Superior temporal gyrus (tissue), 1 donor: ENCODE data around the gene DOCK6.
A peak's percentile ranks its signal among the peaks of the same experiment; 100 is the strongest.
"Not testable (repeated sequence)": the region's sequence is repeated elsewhere in the genome, so short reads cannot be mapped to it uniquely, and the experiment has no call there.

Experiments
- DNase-seq: peaks from one replicate; pipeline ENCODE4 v3.0.0-alpha.2; 2016; ENCODE audit errors: extremely low spot score

The DOCK6 gene

DNA sequence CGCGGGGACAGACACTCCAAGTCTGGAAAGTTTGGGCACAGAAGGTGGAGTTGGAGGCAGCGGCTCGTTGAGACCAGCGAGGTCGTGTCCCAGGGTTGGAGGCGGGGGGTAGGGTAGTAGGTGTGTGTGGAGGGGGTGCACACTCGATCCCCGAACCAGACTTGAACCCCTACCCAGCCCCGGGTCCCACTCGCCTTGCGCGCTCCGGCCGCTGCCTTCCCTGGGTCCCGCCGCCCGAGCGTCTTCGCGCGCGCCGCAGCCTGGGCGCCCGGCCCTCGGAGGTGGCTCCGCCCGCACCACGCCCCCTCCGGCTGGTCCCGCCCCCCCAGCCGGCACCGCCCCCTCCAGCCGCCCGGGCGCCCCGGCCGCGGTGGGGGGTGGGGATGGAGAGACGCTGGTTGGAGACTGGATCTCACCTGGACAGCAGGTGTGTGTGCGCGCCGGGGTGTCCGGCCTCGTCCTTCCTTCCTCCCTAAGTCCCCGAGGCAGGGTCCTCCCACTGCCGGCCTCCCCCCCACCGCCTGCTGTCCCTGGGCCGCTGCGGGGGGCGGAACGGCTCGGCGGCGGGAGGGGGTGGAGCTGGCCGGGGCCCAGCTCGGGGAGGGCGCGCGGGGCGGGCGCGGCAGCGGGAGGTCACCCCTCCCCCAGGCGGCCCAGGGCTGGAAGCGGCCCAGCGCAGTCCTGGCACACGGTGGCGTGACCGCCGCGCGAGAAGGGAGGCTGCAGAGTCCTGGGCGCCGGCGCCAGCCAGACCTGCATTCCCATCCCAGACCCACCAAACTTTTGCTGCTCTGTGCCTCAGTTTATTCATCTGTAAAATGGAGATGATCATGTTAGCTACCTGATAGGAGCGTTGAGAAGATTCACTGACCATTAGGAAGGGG lies 64.8 kb downstream of the DOCK6 start, which contains the start of gene KANK2:
Gene KANK2, minus strand, starts transcription at position 255 of the 884 bp plus-strand sequence. CDS start 3,034 bp downstream, outside the sequence.
- DNase-seq = peak; percentile 74

DNA sequence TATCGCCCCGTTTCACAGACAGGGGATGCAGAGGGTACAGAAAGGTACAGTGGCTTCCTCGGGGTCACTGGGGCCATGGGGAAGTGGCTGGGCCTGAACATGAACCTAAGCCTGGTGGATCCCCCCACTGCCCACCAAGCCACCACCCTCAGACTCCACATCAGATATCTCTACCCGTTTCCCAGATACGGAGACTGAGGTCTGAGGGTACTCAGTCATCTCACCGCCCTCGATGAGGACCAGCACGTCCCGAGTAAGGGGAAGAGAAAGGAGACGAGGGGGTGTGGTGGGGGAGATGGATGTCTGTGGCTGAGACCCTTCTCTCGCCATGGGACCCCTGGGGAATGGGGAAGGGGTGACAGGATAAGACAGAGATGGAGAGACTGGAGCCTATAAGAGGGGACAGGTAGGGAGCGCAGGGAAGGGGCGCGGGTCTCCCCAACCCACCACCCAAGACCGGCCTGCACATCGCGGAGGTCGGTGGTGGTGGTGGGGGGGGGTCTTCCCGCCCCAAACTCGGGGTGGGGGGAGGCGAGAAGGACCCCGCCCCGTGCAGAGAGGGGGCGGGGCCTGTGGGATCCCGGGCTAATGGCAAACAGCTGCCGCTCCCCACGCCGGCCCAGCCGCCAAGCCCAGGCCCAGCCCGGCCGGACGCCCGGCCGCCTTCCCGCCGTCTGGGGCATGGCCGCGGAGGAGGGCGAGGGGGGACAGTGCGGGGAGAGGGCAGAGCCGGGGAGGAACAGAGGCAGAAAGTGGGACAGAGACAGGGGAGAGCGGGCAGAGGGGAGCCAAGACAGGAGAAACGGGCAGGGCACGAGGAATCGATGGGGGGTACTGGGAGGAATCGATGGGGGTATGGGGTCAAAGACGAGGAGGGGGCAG lies 65.7 kb downstream of the DOCK6 start:
- no peak for DNase-seq

GRCh38 chr19:11195681-11196080 lies 66.6 kb downstream of the DOCK6 start:
- no peak for DNase-seq

- no peak for DNase-seq
Observed at GRCh38 chr19:11194656-11195558, 67.4 kb downstream of the DOCK6 start.

DNA sequence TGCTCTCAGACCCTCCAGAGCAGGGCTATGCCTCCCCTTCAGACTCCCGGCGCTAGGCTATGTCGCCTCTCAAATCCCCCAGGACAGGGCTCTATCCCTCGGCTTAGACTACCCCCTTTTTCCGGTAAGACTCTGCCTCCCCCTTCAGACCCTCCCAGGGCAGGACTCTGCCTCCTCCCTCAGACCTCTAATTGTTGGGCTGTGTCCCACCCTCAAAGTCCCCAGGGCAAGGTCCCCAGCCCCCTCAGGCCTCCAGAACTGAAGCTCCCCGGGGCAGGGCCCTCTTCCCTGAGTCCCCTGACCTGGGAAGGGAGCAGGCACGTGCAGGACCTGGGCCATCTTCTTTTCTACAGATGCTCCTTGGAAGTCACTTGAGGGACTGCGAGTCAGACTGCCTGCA lies 68.2 kb downstream of the DOCK6 start:
- DNase-seq = no peak

- no peak for DNase-seq
Observed at GRCh38 chr19:11192957-11193939, 69.1 kb downstream of the DOCK6 start.

GRCh38 chr19:11191934-11192333 lies 70.4 kb downstream of the DOCK6 start:
- no peak for DNase-seq

GRCh38 chr19:11191273-11191755 lies 71.0 kb downstream of the DOCK6 start:
- DNase-seq = no peak

GRCh38 chr19:11190501-11190900 lies 71.8 kb downstream of the DOCK6 start:
- no peak for DNase-seq

DNA sequence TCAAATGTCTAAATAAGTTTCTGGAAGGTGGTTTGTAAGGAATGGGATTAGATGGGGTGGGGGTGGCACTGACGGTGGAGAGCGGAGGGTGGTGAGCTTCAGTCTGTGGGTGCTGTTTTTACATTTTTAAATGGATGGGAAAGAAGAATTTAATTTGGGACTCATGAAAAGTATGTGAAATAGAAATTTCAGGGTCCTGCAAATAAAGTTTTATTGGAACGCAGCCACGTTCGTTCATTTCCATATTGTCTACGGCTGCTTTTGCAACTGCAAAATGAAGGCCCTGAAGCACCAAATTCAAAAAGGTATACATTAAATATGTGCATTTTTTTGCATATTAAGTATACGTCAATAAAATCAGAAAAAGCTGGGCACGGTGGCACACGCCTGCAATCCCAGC lies 74.9 kb downstream of the DOCK6 start:
- DNase-seq = no peak

DNA sequence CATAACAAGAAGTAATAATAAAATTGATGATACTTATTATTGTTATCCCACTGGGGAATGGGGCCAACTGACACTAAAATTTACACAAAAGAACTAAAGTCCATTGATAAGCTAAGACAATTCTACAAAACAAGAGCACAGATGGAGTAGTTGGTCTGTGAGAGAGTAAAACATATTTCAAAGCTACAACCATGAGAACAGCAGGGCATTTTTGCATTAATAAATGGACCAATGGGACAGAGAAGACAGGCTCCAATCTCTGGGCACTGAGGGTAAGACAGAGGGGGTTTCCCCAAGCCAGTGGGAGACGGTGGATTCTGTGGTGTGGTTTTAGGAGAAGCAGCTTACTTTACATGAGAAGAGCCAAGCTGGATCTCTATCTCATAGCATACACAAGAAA lies 79.3 kb downstream of the DOCK6 start:
- DNase-seq = no peak

GRCh38 chr19:11181488-11181887 lies 80.8 kb downstream of the DOCK6 start:
- no peak for DNase-seq

DNA sequence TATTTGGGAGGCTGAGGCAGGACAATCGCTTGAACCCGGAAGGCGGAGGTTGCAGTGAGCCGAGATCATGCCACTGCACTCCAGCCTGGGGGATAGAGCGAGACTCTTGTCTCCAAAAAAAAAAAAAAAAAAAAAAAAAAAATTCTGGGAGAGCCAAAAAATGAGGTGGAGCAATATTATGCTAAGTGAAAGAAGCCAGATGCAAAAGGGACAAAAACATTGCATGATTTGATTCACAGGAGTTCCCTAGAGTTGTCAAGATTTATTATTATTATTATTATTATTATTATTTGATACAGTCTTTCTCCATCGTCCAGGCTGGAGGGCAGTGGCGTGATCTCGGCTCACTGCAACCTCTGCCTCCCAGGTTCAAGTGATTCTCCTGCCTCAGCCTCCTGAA lies 81.3 kb downstream of the DOCK6 start:
- not testable (repeated sequence) for DNase-seq

GRCh38 chr19:11180346-11180745 lies 82.0 kb downstream of the DOCK6 start:
- DNase-seq = no peak

DNA sequence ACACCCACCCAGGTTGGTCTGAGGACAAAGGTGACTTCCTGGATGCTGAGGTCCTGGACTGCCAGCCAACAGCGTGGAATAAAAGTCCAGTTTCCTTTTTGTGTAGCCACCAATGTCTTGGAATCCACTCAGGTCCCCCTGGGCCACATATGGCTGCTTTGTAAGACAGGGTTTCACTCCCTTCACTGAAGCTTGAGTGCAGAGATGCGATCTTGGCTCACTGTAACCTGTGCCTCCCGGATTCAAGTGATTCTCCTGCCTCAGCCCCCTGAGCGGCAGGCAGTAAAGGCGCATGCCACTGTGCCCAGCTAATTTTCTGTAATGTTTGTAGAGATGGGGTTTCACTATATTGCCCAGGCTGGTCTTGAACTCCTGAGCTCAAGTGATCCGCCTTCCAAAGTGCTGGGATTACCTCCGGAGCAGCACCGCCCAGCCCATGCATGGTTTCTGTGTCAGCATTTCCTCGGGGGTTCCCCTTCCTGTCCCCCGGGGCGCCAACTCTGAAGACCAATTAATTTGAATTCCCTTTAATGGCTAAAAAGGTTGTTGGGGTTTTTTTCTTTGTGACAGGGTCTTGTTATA lies 82.5 kb downstream of the DOCK6 start:
- no peak for DNase-seq

- not testable (repeated sequence) for DNase-seq
Observed at GRCh38 chr19:11179145-11179465, 83.2 kb downstream of the DOCK6 start.

DNA sequence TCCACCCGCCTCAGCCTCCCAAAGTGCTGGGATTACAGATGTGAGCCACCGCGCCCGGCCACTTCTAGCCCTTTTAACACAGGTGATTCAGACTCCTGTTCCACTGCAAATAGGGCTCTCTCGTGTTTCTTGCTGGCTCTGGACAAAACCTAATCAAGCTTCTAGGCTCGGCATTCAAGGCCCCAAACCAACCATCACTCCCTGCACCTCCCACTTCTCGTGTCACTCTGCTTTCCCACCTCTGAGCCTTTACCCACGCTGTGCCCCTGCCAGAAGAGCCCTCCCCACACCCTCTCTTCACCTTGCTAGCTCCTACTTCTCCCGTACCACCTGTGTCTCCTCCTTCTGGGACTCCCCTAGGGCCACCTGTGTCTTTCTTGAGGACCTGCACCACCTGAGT lies 84.7 kb downstream of the DOCK6 start:
- no peak for DNase-seq

- DNase-seq = no peak
Observed at GRCh38 chr19:11176466-11177193, 85.7 kb downstream of the DOCK6 start.

DNA sequence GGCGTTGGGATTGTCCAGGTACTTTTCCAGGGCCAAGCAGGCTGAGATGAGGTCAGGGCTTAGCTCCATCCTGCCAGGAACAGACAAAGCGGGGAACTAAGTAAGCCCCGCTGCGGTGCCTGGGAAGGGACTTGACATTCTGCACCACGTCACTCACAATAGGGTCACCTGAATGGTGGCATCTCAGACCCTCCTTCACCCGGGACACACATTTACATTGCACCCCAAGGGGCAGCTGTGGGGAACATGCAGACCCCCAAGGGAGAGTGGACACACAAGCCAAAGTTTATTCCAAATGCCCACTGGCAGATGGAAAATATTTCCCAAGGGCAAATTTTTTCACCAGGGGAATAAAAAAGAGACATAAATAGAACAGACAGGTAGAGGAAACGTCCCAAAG lies 86.4 kb downstream of the DOCK6 start:
- no peak for DNase-seq
